HG03558 (cell line): Measurements from ENCODE around the gene ATF7IP2.
"Not testable (repeated sequence)": the region's sequence is repeated elsewhere in the genome, so short reads cannot be mapped to it uniquely, and the experiment has no call there.

Experiments
- ATAC-seq: cut with Tn5 transposase; IDR thresholded peaks from one replicate; pipeline ENCODE4 v1.9.1; 2021; ENCODE audit warnings: moderate number of reproducible peaks; ENCODE audit not compliant: unreplicated experiment; ENCODE audit errors: extremely low read depth

The ATF7IP2 gene

GRCh38 chr16:10385725-10386516 lies at the start of gene ATF7IP2:
Gene ATF7IP2 (plus strand): TSS chr16:10386061. CDS start chr16:10430621, 44,560 bp downstream.
- ATAC-seq = peak; percentile 79

GRCh38 chr16:10338426-10338825 lies 47.4 kb upstream of the ATF7IP2 start:
- no peak for ATAC-seq

GRCh38 chr16:10339777-10340732 lies 45.8 kb upstream of the ATF7IP2 start:
- no peak for ATAC-seq

- ATAC-seq = no peak
Observed at GRCh38 chr16:10343124-10343760, 42.6 kb upstream of the ATF7IP2 start.

- not testable (repeated sequence) for ATAC-seq
Observed at GRCh38 chr16:10344699-10345098, 41.2 kb upstream of the ATF7IP2 start.

- no peak for ATAC-seq
Observed at GRCh38 chr16:10345629-10346028, 40.2 kb upstream of the ATF7IP2 start.

- no peak for ATAC-seq
Observed at GRCh38 chr16:10349851-10350250, 36.0 kb upstream of the ATF7IP2 start.

GRCh38 chr16:10352262-10352661 lies 33.6 kb upstream of the ATF7IP2 start:
- ATAC-seq = no peak

GRCh38 chr16:10355589-10355988 lies 30.3 kb upstream of the ATF7IP2 start:
- no peak for ATAC-seq

GRCh38 chr16:10356870-10357842 lies 28.7 kb upstream of the ATF7IP2 start:
- no peak for ATAC-seq

- not testable (repeated sequence) for ATAC-seq
Observed at GRCh38 chr16:10361747-10362076, 24.1 kb upstream of the ATF7IP2 start.

- ATAC-seq = no peak
Observed at GRCh38 chr16:10362077-10362863, 23.6 kb upstream of the ATF7IP2 start.

GRCh38 chr16:10362864-10363197 lies 23.0 kb upstream of the ATF7IP2 start:
- not testable (repeated sequence) for ATAC-seq

GRCh38 chr16:10366619-10367018 lies 19.2 kb upstream of the ATF7IP2 start:
- not testable (repeated sequence) for ATAC-seq

GRCh38 chr16:10367616-10368188 lies 18.2 kb upstream of the ATF7IP2 start:
- no peak for ATAC-seq

- no peak for ATAC-seq
Observed at GRCh38 chr16:10368969-10369551, 16.8 kb upstream of the ATF7IP2 start.

GRCh38 chr16:10370096-10370726 lies 15.7 kb upstream of the ATF7IP2 start:
- ATAC-seq = no peak

- no peak for ATAC-seq
Observed at GRCh38 chr16:10371592-10371991, 14.3 kb upstream of the ATF7IP2 start.
